ENCODE results near the gene AEN.

Gene AEN

DNA sequence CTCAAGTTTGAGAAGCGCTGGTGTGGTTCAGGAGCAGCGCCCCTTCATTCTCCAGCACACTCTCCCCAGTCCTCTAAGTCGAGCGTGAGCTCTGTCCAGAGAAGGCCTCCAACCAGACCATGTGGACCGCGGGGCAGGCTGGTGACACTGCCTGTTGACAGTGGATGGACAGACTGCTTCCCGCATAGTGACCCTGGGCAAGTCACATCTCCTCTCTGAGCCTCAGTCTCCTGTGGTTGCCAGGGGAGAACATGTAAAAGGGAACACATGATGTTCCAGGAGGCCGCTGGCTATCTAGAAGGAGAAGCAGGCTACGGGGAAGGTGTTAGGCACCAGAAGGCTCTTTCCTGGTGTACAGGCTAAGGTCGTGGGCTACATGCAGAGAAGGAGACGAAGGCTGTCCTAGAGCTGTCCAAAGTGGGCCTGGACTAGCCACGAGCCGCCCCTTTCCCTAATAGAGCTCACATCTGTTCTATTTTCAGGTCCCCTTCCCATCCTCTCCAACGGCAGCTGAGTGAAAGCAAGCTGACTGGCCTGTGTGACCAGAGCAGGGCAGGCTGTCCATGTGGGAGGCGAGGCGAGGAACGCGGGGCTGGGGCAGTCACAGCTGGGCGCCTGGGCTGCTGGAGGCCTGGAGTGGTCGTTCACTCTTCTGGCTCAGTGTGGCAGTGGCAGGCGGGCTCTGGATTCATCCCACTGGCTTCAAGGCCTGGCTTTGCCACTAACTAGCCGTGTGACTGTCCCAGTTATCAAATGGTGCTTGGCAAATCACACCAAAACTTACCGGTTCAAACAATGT, 28.8 kb downstream of the AEN start:
- no peak for DNase-seq (ENCODE audit: low read depth in 2 of 2, low spot score in 1 of 2)

DNA sequence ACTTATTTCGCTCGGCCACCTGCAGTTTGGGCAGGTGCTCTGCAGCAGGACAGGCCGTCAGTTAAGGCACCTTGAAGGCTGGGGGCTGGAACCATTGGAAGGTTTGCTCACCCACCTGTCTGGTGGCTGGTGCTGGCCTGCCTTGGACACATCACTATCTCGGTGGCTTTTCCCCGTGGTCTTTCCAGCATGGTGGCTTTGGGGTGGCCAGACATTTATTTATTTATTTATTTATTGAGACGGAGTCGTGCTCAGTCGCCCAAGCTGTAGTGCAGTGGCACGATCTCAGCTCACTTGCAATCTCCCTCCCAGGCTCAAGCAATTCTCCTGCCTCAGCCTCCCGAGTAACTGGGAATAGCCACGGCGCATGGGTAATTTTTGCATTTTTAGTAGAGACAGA, 29.4 kb downstream of the AEN start:
- DNase-seq (ENCODE audit: low read depth in 2 of 2, low spot score in 1 of 2): no peak

DNA sequence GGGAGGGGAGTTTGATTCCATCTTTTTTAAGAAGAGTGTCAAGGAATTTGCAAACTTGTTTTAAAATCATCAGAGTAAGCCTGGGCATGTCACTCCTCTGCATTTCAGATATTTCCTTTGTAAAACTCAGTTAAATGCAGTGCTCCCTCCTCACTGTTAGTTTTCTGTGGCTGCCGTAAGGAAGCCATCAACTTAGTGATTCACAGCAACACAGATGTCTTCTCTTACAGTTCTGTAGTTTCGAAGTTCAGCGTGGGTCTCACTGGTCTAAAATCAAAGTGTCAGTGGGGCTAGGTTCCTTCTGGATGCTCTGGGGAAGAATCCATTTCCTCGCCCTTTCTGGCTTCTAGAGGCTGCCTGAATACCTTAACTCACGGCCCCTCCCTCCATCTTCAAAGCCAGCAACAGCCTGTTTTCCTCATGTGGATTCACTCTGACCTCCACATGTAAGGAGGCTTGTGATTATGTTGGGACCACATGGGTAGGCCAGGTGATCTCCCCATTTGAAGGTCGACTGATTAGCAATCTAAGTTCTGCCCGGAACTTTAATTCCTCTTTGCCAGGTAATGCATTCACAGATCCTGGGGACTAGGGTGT, 30.1 kb downstream of the AEN start:
- DNase-seq (ENCODE audit: low read depth in 2 of 2, low spot score in 1 of 2): no peak

DNA sequence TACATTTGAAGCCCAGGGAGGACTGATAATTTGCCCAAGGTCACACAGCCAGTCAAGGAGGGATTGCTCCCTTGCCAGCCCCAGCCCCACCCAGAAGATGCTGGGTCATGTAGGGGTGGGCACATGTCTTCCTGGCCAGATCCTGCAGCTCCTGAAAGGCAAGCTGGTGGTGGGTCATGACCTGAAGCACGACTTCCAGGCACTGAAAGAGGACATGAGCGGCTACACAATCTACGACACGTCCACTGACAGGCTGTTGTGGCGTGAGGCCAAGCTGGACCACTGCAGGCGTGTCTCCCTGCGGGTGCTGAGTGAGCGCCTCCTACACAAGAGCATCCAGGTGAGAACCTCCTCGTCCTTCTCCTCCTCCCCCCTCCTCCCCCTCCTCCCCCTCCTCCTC, 30.8 kb downstream of the AEN start:
- no peak for DNase-seq (ENCODE audit: low read depth in 2 of 2, low spot score in 1 of 2)

DNA sequence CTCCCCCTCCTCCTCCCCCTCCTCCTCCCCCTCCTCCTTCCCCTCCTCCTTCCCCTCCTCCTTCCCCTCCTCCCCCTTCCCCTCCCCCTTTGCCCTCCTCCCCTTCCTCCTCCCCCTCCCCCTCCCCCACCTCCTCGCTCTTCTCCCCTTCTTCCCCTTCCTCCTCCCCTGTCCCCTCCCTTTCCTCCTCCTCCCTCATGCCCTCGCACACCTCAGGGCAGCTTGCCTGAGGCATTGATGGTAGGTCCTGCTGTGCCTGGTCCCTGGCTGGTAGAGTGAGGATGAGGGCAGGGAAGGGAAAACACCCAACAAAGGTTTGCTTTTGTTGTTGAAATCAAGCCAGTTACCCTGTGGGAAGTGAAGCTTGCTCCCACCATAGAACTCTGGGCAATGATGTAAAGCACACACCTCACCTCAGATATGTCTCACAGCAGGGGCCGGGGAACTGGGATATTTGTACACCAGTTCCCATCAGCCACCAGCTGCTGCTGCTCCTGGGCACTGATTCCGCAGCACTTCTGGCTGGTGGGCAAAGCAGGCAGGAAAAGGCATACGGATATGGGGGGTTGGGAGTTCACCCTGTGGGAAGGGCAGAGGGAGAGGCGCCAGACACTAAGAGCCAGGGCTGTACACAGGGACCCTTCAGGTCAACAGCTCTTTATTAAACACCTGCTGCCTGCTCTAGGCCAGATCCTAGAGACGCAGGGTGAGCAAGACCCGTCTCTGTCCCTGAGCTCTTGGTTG, 31.5 kb downstream of the AEN start:
- no peak for DNase-seq (ENCODE audit: low read depth in 2 of 2, low spot score in 1 of 2)

DNA sequence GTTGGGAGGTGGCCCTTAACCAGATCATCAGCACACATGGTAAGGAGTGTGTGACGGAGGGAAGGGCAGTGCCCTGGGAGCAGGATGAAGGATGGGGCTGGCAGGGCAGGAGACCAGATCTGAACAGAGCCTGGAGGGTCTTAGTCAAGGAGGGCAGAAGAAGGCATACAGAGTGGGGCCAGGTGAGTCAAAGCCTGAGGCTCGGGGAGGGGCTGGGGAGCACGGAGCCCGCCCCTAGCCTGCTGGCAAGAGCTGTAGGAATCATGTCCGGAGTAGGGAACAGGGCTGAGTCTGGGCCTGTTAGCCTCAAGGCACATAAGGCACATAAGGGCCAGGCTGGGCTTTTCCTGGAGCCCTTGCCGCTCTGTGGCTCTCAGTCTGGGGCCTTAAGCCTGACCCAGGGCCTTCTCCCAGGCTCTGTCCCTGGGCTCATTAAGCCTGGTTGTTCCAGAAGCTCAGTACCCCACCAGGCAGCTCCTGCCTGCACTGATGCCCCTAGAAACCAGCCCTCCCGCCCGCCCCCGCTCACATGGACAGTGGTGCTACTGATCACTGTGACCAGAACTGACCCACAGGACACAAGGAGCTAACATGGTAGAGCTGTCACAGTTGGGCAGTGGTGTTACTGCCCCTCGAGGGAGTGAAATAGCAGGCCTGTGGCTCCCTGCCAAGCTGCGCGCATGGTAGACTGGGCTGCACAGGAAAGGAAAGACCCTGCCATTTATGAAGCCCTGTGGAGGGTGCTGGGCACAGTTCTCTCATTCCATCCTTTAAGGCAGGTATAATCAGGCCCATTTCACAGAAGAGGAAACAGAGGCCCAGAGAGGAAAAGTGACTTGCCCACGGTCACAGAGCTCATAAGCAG, 32.3 kb downstream of the AEN start:
- no peak for DNase-seq (ENCODE audit: low read depth in 2 of 2, low spot score in 1 of 2)

DNA sequence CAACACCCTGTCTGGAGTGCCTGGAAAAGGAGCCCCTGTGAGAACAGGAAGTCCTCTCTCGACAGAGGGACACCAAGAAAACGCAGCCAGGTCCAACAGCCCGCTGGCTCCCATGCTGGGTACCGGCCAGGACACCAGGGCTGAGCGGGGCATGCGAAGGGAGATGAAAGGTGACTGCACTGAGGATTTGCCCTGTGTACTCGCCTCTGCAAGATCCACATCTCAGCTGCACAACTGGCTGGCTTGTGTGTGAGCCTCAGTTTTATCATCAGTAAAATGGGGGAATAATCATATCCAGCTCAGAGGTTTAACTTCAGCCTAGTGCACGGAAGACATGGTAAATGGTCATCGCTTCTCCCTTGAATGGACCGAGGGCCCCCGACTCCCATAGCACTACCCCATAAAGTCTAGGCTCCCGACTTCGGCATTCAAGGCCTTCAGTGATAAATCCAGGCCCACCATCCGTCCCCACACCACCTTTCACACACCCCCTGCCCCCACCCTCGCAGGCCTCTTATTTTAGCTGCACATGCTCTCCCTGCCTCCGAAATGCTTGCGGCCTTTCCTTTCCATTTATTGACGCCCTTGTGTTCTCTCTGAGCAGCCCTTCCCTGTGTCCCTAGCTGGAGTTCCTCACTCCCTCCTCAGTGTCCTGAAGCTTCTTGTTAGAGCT, 33.4 kb downstream of the AEN start:
- no peak for DNase-seq (ENCODE audit: low read depth in 2 of 2, low spot score in 1 of 2)

DNA sequence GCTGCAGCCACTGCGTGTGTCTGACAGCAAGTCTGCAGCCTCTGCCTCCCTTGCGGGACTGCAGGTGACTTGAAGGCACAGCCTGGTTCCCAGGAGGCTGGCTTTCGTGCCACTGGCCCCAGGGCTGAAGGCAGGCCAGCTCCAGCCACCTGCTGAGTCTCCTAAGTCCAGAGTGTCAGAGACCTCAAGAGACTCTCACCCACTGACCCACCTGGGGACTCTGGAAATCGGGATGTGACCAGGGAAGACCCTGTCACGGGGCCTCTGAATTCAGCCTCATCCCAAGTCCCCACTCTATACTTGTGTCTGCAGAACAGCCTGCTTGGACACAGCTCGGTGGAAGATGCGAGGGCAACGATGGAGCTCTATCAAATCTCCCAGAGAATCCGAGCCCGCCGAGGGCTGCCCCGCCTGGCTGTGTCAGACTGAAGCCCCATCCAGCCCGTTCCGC, 34.0 kb downstream of the AEN start:
- DNase-seq (ENCODE audit: low read depth in 2 of 2, low spot score in 1 of 2): no peak

DNA sequence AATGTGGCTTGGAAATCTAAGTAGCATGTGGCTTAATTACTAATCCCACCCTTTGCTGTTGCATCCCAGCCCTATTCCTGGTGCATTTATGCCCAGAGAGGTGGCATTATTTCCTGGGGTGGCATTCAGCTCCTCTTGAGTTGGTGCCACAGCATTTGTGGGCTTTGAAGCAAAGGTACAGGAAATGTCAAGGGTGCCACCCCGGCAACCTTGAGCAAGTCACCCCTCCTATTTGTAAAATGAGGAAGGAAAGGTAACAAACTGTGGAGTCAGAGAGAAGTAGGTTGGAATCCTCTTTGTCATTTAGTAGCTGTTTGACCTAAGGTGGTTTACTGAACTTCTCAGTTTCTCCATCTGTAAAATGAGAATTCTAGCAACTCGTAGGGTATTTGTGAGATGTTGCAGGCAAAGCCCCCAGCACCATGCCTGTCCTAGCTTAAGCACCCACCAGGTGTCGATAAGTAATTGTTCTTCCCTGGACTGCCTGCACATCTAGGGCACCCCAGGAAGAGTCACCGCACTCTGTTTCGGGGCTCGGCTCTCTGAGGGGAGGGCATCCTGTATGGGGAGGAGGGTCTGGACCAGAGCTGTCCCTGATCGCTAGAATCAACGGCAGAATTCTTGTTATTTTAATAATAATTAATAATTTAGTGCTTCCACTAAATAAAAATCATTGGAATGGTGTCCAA, 34.8 kb downstream of the AEN start:
- DNase-seq (ENCODE audit: low read depth in 2 of 2, low spot score in 1 of 2): no peak

DNA sequence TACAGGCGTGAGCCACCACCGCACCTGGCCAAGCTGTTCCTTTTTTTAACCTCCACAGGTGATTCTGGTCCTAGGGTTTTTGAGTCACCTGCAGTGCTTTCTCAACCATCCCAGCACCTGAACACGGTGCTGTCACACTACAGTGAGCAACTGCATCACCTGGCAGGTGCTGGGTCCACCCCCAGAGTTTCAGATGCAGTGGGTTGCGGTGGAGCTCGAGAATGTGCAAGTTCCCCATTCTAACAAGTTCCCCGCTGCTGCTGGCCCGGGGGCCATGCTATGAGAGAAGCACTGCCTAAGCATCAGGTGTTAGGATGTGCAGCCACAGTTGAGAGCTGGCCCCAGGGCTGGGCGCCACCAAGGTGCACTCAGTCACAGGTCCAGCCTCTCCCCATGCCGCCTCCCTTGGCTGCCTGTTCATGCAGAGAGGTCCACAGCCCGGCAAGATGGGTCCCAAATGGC, 35.7 kb downstream of the AEN start:
- DNase-seq (ENCODE audit: low read depth in 2 of 2, low spot score in 1 of 2): no peak

DNA sequence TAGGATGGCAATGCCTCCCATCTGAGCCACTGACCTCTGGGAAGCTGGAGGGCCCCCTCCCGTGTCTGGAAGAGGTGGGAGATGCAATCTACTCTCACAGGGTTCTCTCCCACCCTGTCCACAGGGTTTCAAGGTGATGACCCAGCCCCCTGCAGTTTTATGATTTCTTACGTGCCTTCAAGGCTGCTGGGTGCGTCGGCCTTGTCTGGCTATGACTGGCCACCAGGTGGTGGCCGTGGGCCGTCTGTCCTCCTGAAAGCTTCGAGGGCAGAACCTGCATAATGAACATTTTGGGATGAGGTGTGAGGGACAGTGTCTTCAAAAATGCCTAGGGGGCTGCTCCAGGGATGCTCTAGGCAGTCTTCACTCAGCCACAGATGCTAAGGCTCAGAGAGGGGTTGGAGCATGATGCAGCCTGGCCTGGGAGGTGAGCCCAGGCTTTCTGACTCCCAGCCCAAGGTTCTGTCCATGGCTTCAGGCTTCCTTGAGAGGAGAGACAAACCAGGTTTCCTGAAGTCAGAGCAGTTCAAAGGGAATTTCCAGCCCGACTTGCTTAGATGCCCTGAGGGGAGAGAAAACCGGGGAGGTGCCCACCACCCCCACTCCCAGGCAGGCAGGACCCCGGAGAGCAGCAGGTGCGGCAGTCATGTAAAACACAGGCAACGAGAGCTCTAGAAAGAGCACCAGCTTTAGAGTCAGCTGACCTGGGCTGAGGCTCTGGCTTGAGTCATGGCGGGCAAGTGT, 36.4 kb downstream of the AEN start:
- DNase-seq (ENCODE audit: low read depth in 2 of 2, low spot score in 1 of 2): no peak

DNA sequence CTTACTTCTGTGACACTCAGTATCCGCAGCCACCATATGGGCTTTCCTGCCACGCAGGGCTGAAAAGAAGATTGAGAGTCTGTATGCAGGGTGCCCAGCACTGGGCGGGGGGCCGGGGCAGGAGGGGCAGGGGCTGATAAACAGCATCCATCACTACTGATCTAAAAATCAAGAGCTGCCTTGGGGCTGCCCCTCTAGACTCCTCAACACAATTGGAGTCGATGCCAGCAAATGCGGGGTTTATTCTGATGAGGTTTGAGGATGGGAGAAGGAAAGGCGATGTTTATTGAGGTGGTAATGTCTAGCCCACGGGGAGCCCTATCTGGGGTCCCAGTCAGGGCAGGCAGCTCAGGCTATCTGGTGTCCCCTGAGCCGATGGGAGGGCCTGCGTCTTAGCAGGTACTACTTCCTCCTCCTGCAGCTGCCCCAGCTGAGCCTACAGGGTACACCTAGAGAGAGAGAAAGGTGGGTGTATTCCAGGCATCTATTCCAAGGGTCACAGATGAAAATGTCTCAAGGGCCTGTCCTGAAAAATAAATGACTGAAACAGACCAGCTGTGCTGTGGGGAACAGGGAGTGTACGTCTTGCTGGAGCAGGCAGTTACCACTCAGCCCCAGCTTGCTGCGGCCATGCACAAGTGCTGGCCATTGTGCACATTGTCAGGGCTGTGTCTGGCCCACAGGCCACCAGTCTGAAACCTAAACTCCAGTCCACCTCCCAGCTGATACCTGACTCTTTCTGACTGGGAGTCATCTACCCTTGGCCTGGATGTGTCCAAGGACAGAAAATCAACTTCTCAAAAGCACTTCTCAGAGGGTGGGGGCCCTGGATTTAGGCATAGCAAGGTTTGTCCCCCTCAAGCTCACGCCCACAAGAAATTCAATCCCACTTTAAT, 37.2 kb downstream of the AEN start:
- DNase-seq (ENCODE audit: low read depth in 2 of 2, low spot score in 1 of 2): no peak

DNA sequence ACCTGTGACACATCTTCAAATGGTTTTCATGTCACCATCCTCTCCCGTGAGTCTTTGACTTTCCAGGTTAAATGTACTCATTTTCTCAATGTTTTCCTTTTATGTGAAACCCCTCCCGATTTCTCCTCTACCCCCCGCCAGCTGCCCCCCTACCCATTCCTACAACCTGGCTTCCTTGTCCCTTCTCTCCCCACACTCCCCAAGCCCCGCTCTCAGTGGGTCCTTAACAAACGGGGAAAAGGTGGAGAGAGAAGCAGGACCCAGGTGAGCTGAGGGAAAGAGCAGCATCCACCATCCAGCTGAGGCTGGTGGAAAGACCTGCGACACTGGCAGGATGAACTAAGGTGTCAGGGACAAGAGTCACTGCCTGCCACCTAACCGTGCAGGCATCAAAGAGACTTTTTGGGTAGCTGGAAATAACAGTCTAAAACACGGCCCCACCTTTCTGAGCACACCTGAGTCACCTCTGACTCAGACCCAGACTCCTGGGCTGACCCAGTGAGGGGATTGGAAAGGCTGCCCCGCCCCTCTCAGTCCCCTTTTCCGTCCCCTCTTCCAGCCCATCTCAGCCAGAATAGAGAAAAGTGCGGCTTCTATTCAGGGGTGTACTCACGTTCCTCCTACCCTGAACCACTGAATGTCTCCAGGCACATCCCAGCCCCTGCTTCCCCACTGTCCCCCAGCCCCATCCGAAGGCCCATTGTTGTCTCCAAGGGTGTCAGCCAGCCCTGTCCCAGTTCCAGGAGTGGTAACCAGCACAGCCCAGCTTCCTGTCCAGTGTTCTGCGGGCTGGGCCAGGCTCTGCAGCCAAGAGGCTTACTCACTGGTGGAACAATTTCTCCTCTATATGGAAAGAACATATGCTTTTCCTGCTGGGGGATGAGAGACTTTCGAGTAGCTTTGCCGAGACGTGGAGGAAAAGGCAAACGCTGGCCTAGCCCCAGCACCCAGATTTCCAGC, 38.1 kb downstream of the AEN start:
- DNase-seq (ENCODE audit: low read depth in 2 of 2, low spot score in 1 of 2): no peak

DNA sequence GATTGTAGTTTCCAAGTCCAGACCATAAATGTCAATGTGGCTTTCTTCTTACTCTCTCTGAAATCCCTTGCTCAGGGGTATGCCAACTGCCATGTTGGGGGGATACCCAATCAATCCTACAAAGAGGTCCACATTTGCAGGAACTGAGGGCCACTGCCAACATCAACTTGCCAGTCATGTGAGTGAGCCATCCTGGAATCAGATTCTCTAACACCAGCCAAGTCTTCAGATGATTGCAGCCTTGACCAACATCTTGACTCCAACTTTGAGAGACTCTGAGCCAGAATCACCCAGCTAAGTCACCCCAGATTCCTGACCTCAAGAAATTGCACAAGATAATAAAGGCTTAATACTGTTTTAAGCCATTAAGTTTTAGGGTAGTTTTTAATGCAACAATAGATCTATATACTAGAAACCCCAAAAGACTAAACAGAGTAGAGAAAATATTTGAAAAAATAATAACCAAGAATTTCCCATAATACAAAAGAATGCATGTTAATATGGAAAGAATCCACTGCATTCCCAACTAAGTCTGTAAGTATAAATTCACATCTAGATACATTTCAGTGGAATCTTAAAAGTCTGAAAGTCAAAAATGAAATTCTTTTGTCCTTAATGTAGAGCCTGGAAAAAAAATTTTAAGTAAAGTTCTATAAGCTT, 40.0 kb downstream of the AEN start:
- no peak for DNase-seq (ENCODE audit: low read depth in 2 of 2, low spot score in 1 of 2)

DNA sequence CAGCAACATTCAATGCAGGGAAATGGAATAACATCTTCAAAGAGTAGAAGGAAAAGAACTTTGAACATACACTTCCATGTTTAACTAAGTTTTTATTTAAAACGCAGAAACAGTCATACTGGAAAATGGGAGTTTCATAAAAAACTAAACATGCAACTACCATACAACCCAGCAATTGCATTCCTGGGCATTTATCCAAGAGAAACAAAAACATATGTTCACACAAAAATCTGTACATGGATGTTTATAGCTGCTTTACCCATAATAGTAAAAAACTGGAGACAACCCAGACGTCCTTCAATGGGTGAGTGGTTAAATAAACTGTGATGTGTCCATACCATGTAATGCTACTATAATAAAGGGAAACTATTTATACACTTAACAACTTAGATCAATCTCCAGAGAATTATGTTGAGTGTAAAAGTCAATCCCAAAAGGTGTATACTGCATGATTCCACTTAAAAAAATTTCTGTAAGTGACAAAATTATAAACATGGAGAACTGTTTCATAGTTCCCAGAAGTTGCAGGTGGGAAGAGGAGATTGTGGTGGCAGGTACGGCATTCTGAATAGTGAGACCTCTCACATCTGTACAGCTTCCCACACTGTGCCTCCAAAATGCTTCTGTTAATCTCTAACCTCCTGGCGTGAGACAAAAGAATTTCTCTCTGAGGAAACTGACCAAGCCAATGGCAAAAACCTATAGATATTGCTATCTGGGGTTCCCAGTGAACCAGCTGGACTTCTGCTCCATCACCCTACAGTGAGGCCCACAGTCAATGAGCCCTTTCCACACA, 40.8 kb downstream of the AEN start:
- no peak for DNase-seq (ENCODE audit: low read depth in 2 of 2, low spot score in 1 of 2)

DNA sequence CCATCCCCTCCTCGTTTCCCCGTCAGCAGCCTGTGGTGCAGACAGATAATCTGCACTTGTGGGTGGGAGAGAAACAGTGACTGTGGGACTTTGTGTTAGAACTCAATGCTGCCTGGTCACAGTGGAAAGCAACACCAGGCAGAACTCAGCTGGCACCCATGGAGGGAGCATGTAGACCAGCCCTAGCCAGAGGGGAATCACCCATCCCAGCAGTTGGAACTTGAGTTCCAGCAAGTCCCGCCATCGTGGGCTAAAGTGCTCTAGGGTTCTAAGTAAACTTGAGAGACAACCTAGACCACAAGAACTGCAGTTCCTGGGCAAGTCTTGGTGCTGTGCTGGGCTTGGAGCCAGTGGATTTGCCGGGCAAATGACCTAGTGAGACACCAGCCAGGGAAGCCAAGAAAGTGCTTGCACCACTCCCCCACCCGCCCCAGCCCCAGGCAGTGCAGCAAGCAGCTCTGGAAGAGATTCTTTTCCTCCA, 42.0 kb downstream of the AEN start:
- no peak for DNase-seq (ENCODE audit: low read depth in 2 of 2, low spot score in 1 of 2)

Data from stimulated activated CD8-positive, alpha-beta memory T cell treated with anti-CD3 and anti-CD28 coated beads, Interleukin-4, amount 100 ng/mL, for 1 hour (primary cell).